Stimulated activated CD4-positive, alpha-beta T cell treated with anti-CD3 and anti-CD28 coated beads, TNF-alpha, amount 100 ng/mL, for 1 hour (primary cell): ENCODE results near the gene SCN1B.
"Not testable (repeated sequence)": the region's sequence is repeated elsewhere in the genome, so short reads cannot be mapped to it uniquely, and the experiment has no call there.

ENCODE experiments used
- DNase-seq, 3 donors: peaks; one replicate each; pipeline ENCODE4 v3.0.0-alpha.2; 2020; ENCODE audit warnings: low read depth in 3 of 3, low spot score in 1 of 3

SCN1B gene

DNA sequence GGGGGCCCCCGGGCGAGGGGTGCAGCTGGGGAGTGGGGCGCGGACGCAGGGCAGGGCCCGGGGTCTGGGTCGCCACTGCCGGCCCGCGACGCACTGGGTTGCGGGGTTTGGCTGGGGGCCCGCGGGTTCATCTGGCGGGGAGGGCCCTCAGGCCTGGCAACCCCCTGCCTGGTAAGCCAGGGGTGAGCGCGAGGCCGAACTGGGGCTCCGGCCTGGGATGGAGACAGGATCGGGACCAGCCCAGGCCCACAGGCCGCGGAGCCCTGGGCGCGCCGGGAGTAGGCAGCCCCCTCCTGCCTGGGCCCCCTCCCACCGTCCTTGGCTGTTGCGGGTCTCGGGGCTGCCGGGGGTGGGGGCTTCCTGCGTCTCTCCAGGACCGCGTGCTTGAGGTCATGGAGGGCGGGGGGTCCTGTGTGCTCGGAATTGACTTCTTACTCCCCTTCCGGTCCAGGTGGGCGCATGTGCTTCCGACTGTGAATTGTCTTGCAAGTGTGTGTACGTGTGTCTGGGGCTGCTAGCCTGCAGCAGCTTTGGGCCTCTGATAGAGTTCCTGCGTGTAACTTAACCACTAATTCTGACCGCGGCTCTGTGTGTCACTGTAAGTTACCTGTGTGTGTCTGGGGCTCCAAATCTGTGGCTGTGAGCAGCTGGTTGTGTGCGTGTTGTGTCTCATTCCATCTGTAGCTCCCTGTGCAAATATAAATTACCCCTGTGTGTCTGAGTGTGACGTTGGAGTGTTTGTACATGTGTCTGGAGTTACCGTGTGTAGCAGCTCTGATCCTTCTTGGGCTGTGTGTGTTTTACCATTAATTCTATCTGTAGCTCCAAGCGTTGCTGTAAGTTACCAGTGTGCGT is 29.4 kb upstream of the SCN1B start:
- DNase-seq, result peak in 1 of 3 donors; percentile 34

DNA sequence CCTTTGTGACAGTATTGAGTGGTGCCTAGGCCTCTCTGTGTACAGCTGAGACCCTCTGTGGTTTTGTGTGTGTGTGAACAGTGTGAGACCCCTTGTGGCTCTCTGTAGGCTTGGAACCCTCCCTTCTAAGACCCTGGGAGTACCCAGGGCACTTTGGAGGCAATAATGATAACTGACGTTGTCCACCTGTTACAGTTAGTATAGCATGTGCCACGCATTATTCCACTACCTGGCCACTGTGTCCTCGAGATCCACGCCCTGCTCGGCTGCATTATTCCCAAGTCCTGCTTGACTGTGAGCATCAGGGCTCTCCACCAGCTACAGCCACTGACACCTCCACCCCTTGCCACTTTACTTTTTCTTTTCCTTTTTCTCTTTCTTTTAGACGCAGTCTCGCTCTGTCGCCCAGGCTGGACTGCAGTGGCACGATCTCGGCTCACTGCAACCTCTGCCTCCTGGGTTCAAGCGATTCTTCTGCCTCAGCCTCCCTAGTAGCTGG is 28.2 kb upstream of the SCN1B start:
- no peak for DNase-seq

DNA sequence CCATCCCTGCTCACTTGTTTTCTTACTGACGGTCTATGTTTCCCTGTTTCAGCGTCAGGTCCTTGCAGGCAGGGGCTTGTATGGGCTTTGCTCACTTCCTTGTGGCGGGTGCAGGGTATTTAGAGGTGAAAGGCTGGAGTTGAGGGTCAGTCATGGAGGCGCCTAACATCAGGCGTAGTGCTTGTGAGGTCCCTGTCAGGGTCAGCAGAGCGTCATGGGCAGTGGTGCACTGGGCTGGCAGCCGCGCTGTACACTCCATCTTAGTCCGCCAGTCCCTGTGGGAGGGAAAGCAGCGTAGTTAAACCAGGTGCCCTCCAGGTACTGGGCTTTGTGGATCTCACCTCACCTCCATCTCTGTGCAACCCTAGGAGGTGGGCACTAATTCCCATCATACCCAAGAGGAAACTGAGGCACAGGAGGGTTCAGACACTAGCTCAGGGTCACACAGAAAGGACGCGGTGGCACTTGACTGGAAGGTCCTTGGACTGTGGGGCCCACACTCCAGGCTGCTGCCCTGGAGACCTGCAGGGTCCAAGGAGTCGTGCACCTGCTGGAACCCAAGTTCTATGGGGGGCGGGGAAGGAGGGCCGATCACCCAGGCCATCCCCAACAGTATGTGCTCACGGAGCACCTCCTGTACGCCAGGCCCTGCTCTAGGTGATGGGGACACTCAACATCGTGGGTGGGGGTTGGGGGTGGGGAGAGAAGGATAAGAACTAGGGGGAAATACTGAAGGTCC is 25.6 kb upstream of the SCN1B start:
- no peak for DNase-seq

DNA sequence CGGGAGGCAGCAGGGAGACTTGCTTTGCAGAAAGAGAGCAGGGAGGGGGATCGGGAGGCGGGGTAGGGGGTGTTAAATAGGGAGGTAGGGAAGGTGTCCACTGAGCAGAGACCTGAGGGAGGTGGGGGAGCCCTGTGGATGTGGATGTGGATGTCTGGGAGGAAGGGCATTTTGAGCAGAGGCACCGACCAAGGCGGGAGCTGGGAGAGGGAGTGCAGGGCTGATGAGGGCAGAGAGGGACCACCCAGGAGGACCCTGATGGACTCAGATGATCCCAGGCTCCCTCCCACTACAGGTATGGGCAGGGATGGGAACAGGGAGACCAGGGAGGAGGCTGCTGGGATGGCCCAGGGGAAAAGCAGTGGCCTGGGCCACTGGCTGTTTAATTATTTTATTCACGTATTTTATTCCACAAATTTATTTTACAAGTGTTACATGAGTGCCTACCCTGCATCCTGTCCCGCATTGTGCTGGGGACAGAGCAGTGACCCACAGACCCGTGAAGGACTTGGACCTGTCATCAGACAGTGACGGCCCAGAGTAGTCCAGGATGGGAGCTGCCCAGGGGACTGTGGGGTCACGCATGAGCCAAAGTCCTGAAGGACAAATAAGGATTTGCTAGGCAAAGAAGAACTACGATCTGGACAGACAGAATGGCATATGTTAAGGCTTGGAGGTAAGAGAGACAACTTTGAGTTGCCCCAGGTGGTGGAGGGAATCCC is 24.9 kb upstream of the SCN1B start:
- DNase-seq, result no peak

DNA sequence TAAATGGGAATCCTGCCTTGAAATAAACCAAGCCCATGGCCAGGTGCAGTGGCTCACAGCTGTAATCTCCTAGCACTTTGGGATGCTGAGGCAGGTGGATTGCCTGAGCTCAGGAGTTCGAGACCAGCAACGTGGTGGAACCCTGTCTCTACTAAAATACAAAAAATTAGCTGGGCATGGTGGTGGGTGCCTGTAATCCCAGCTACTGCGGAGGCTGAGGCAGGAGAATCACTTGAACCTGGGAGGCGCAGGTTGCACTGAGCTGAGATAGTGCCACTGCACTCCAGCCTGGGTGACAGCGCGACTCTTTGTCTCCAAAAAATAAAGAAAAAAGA is 24.3 kb upstream of the SCN1B start:
- DNase-seq, result not testable (repeated sequence)

DNA sequence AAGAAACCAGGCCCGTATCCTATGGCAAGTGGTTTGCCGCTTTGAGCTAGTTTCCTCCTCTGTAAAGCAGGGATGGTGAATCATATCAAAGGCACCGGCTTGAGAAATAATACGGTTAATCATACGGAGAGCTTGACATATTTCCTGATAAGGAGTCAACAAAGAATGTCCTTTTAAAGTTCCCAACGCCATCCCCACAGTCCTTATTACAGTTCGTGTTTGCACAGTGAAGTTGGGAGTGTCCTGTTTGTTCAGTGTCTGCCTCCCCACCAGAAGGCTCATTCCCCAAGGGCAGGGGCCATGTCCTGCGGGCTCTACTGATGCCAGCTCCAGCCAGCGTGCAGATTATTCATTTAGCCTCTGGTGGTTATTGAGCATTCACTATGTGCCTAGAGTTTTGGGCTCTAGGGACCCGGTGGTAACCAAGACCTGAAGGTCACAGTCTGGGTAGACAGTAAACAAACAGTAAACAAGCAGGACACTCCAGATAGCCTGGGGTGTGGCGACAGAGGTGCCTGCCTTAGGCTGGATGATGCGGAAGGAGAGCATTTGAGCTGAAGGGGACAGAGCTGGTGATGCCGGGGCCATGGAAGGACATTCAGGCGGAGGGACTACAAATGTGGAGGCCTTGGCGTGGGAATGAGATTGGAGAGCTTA is 23.8 kb upstream of the SCN1B start:
- DNase-seq, result no peak

DNA sequence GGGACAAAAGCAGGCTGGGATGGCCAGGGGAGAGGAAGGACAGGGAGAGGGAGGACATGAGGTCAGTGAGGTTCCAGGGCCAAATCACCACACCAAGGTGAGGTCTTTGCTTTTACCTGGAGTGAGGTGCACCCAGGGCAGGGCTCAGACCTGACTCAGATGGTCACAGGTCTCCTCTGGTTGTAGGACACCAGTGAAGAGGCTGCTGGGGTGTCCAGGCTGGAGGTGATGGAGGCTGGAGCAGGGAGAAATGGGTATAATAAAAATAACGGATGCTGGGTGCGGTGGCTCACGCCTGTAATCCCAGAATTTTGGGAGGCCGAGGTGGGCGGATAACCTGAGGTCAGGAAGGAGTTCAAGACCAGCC is 23.3 kb upstream of the SCN1B start:
- DNase-seq, result no peak

DNA sequence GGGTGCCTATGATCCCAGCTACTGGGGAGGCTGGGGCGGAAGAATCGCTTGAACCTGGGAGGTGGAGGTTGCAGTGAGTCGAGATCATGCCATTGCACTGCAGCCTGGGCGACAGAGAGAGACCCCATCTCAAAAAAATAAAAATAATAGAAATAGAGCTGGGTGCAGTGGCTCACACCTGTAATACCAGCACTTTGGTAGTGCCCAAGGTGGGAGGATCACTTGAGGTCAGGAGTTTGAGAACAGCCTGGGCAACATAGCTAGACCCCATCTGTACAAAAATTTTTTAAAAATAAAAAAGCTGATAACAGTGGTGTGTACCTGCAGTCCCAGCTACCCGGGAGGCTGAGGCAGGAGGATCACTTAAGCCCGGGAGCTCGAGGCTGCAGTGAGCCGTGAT is 22.8 kb upstream of the SCN1B start:
- not testable (repeated sequence) for DNase-seq

DNA sequence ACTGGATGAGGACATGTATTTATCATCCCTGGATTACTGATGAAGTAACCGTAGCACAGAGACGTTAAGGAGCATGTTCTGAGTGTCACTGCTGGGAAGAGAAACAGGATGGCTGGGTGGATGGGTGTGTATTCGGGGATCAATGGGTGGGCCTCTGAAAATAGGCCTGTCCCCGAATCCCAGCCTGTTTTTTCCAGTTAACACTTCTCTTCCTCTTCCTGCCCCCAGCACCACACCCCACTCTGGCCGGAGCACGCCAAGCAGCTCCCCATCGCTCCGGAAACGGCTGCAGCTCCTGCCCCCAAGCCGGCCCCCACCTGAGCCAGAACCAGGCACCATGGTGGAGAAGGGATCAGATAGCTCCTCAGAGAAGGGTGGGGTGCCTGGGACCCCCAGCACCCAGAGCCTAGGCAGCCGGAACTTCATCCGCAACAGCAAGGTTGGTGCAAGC is 21.4 kb upstream of the SCN1B start:
- DNase-seq, result no peak

DNA sequence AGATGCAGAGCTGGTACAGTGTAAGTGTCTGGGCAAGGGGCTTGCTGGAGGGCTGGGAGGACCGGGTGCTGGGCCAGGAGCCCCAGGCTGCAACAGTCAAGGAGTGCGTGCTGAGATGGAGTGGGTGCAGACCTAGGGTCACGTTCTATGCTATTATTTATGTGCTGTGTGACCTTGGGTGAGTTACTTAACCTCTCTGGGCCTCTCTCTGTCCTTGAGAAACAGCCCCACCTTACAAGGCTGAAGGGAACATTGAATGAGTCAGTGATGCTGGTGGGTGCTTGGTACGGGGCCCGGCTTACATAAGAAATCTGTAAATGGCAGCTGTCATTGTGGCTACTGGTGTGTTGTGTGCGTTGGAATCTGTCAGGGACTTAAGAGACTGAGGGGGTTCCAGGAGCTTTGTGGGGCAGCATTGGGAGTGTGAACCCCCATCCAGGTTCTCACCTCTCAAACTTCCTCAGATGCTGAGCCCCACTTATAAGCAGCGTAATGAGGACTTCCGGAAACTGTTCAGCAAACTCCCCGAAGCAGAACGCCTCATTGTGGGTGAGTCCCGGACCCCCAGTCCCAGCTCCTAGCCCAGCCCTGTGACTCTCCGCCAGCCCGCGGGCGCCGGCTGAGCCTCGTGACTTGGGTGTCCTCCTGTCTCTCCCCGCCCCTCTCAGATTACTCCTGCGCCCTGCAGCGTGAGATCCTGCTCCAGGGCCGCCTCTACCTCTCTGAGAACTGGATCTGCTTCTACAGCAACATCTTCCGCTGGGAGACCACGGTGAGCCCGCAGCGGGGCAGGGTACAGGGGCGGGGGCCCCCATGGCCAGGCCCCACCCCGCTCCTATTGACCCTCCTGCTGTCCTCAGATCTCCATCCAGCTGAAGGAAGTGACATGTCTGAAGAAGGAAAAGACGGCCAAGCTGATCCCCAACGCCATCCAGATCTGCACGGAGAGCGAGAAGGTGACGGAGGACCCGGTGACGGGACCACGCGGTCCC is 20.6 kb upstream of the SCN1B start:
- DNase-seq, result no peak

DNA sequence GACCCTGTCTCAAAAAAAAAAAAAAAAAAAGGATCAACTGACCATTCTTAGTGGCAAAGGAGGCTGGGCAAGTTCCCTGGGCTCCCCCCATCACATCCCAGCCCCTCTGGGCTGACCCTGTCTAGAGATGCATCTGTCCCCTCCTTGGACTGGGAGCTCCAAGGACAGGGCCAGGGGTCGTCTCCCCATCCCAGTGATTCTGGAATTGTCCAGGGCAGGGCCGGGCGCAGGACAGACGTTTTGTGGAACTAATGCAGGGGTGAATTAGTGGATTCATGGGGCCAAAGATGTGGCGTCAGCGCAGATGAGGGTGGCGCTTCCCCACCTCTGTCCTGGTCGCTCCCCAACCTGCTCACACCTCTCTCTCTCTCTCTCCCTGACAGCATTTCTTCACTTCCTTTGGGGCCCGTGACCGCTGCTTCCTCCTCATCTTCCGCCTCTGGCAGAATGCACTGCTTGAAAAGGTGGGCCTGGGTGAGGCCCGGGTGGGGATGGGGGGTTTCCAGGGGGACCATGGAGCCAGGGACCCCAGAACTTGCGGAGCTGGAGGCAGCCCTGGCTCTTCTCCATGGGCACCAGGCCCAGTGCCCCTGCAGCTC is 19.1 kb upstream of the SCN1B start:
- no peak for DNase-seq

DNA sequence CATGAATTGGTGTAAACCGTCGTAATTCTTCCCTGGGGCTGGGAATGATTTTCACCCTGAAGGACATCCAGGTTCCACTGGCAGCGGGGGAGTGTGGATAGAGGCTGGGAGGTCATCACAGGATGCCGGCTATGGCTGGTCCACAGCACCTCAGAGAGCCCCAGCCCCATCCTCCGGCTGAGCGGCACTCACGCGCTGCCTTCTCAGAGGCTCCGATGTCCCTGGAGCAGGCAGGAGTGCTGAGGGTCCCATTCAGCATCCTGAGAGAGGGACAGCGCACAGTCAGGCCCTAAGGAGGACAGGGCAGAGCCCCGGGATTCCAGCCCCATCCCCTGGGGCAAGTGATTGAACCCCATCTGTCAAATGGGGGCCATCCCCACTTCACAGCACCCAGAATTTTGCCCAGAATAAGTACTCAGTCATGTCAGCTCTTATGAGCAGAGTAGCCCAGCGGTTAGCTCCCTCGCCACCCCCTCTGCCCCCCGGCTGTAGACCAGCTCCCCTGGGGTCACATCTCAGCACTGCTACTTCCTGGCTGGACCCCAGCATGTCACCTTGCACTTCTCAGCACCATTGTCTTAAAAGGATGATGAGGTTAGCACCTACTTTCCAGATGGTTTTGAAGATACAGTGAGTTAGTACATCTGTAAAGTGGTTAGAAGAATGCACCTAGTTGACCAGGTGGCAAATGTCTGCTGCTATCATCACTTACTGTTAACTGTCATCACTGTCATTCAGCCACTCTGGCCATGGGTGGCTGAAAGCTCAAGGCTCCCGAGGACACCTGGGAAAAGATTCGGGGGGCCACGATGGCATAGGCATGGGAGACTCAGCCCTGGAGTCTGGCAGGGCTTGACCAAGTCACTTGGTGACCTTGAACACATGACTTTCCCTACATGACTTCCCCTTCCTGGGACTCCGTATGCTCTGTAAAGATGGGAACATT is 18.3 kb upstream of the SCN1B start:
- no peak for DNase-seq

DNA sequence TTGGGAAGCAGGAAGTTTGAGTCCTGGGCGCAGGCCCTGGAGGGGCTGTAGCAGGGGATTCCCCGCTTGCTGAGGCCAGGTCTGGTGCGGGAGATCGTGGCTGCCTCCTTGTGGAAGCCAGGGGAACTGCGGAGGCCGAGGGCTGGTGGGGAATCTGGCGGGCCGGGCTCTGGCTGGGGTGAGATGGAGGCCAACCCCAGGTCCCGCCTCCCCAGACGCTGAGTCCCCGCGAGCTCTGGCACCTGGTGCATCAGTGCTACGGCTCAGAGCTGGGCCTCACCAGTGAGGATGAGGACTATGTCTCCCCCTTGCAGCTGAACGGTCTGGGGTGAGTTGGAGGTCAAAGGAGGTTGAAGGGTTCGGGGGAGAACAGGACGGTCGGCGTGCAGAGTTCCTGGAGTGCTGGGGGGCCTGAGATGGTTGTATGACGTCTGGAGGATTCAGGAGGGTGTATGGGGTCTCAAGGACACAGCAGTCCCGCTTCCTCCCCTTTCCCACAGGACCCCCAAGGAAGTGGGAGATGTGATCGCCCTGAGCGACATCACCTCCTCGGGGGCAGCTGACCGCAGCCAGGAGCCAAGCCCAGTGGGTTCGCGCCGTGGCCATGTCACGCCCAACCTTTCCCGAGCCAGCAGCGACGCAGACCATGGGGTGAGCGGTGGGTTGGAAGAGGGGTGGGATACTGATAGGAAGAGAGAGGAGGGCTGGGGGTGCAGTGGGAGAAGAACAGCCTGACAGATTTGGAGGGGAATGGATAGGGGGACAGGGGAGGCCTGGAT is 17.0 kb upstream of the SCN1B start:
- peak; percentile 56 to 79 (median 67) for DNase-seq

DNA sequence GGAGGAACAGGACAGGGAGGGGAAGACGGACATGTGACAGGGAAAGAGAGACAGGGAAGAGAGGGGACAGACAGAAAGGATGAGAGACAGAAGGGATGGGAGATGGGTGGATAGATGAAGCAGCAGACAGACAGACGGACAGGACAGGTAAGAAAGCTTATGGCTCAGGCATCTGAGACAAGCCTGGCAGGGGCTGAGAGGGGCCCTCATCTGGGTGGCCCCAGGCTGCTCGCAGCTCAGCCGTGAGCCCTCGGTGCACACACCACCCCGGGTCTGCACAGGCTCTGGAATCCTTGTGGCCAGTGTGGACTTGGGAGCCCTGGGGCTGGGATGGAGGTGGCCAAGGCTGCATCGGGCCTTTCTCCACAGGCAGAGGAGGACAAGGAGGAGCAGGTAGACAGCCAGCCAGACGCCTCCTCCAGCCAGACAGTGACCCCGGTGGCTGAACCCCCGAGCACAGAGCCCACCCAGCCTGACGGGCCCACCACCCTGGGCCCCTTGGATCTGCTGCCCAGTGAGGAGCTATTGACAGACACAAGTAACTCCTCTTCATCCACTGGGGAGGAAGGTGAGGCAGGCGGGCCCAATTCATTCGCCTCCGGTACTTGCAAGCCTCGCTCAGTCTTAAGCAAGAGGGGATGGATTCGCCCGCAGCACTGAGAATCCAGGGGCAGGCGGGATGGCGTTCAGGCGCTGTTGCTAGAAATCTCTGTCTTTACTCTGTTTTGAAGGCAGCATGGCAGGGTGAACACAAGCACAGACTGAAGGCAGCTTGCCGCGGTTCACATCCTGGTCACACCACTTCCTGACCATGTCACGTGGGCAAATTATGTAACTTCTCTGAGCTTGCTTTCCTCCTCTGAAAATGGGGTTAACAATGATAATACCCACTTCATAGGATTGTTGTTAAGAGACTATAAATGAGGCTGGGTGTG is 16.2 kb upstream of the SCN1B start:
- DNase-seq, result peak in 2 of 3 donors; percentile 43 to 45

DNA sequence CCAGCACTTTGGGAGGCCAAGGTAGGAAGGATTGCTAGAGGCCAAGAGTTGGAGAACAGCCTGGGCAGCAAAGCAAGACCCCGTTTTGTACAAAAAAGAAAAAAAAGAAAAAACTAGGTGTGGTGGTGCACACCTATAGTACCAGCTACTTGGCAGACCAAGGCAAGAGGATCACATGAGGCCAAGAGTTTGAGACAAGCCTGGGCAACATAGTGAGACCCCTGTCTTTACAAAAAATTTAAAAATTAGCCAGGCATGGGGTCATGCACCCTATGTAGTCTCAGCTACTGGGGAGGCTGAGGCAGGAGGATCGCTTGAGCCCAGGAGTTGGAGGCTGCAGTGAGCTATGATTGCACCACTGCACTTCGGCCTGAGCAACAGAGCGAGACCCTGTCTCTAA is 15.5 kb upstream of the SCN1B start:
- not testable (repeated sequence) for DNase-seq

DNA sequence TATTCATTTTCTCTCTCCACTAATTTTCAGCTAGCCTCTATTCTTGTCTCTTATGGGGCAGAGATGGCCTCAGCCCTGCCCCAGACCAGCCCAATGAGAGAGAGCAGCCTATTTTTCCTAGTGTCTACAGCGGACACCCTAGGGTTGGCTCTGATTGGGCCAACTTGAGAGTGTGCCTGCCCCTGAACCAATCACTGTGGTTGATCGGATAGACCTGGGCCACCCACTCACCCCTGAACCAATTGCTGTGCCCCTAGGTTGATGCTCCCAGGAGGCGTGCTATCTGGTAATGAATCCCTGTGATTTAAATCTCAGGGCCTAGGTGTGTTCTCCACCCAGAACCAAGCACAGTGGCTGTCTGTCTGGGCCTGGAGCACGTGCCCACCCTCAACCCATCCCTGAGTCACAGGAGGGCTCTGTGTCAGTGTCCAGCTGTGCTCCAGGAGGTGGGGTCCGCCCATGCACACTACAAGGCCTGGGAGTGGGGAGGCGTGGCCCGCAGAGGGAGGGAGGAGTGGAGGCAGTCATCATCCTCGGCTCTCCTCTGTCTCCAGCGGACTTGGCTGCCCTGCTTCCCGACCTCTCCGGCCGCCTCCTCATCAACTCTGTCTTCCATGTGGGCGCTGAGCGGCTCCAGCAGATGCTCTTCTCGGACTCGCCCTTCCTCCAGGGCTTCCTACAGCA is 14.9 kb upstream of the SCN1B start:
- no peak for DNase-seq
